HG03378 (cell line): Measurements from ENCODE around the gene ASB2.

Experiments used
- ATAC-seq: cut with Tn5 transposase; IDR thresholded peaks from one replicate; pipeline ENCODE4 v1.9.1; 2021; ENCODE audit warnings: mild to moderate bottlenecking, moderate library complexity; ENCODE audit not compliant: unreplicated experiment

ASB2 gene

GRCh38 chr14:93951635-93952540, 24.5 kb downstream of the ASB2 start:
- no peak for ATAC-seq

DNA sequence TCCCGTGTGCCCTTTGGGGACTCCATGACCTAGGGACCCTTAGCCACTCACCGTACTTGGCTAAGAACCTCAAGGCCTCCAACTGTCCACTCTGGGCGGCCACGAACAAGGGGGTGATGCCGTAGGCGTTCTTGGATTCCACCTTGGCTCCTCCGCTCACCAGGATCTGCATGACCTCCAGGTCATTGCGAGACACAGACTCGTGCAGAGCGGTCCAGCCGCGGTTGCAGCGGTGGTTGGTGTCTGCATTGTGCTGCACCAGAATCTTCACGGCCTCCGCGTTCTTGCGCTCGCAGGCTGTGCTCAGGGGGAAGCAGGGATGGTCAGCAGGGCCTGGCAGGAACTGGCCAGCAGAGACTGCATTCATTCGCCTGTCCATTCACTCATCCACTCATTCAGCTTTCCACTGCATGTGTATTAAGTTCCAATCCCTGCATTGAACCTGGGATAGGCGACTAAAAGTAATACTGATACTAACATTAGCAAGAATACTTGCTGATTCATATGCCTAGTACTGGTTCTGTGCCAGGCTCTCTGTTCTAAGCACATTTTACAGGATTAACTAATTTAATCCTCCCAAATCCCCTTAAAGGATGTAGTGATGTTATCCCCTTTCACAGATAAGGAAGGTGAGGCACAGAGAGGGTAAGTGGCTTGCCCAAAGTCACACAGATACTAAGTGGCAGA, 25.3 kb downstream of the ASB2 start:
- no peak for ATAC-seq

DNA sequence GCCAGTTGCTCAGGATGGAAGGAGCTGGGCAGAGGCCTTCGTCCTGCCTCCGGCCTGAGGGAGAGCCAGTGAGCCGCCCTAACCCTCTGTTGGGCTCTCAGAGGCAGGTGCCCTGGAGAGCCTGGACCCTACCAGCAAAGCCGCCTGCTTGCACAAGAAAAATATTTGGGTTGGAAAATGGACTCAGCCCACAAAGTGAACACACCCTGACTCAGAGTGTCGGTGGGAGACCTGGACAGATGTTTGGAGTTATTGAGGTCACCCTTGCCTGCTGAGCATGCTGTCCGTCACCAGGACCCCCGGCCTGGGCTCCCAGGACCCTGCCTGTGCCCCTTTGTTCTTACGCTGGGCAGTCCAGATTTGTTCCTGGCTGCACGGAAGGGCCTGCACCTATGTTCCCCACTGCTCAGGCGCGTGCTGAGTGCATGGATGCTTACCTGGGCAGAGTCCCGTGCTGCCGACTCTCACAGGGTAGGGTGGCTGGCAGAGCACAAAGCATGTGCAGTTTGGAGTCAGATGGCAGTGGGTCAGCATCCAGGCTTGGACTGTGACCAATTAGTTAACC, 26.8 kb downstream of the ASB2 start:
- no peak for ATAC-seq

DNA sequence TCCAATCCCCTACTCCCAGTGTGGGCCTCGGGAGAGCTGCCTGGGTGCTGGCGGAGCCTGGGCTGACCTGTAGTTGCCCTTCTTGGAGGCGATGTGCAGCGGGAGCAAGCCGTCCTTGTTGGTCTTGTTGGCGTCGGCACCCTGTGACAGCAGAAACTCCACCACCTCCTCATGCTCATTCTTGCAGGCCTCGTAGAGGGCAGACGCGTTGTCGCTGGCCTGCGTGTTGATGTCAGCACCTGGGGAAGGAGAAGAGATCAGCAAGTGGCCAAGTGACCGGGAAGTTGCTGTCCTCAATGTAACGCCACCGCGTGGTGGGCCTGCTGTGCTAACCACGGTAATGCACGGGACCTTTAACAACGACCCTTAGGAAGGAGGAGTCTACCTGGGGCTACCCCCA, 29.1 kb downstream of the ASB2 start:
- no peak for ATAC-seq

GRCh38 chr14:93946541-93947090, 29.8 kb downstream of the ASB2 start:
- ATAC-seq, result no peak

- ATAC-seq, result no peak
Observed at GRCh38 chr14:93946104-93946503, 30.3 kb downstream of the ASB2 start.

- ATAC-seq, result no peak
Observed at GRCh38 chr14:93945070-93945399, 31.3 kb downstream of the ASB2 start.

- no peak for ATAC-seq
Observed at GRCh38 chr14:93944348-93945069, 31.9 kb downstream of the ASB2 start.

DNA sequence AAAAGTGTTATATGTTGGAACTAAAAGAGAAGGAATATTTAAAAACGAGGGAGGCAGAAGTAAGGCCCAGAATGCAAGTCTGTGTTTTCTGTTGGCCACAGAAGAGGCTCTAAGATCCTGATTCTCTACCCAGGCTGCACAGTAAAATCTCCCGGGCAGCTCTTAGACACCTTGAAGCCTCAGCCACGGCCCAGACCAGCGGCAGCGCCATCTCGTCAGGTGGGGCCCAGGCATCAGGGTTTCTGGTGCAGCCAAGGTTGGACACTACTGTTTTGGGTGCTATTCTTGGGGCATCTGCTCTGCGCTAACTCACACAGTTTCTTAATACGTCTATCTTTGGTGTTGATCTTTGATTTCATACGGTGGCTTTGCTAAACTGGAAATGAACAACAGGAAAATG, 32.4 kb downstream of the ASB2 start:
- no peak for ATAC-seq

GRCh38 chr14:93943052-93943451, 33.3 kb downstream of the ASB2 start:
- ATAC-seq, result no peak

GRCh38 chr14:93941293-93941910, 35.0 kb downstream of the ASB2 start:
- no peak for ATAC-seq

GRCh38 chr14:93940437-93940836, 35.9 kb downstream of the ASB2 start:
- ATAC-seq, result no peak

- peak; percentile 66 for ATAC-seq
Observed at GRCh38 chr14:93939304-93940229, 36.8 kb downstream of the ASB2 start.

DNA sequence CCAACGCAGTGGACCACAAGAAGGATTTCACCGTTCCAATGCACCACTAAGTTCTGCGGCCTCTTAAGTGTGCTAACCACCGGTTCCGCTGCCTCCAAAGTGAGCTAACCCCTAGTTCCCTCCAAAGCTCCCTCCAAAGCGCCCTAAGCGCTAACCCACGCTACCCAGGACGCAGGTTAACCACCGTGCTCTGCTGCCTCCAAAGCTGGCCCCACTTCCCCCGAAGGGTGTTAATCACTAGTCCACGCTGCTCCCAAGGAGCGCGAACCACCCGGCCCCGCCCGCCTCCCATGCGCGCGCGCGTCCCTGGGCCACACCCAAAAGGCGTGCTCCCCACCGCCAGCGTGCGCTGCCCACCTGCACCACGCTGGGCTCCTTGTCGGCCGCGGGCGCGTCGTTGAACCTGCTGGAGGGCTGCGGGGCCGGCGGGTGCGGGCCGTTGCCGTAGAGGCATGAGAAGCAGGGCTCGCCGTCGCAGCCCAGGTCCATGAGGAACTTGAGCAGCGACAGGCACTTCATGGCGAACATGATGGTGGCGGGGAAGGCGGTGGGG, 37.5 kb downstream of the ASB2 start:
- no peak for ATAC-seq

GRCh38 chr14:93937519-93937918, 38.9 kb downstream of the ASB2 start:
- ATAC-seq, result no peak

GRCh38 chr14:93936926-93937325, 39.4 kb downstream of the ASB2 start:
- no peak for ATAC-seq

DNA sequence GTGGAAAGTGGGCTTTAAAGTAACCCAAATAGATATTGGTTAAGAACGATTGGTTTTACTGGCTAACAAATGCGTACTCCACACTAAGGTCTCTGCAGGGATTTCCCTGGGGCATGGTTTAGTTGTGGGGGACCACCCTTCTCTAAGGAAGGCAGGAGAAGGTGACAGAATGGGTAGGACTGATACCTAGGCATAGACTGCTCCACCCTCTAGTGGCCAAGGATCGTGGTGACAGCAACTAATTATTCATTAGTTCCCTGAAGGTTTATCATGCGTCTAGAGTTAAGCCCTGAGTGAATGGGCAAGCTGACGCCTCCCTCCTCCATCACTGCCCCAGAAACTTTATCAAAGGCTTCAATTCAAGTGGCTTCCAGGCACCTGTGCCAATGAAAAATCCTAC, 40.1 kb downstream of the ASB2 start:
- ATAC-seq, result no peak

DNA sequence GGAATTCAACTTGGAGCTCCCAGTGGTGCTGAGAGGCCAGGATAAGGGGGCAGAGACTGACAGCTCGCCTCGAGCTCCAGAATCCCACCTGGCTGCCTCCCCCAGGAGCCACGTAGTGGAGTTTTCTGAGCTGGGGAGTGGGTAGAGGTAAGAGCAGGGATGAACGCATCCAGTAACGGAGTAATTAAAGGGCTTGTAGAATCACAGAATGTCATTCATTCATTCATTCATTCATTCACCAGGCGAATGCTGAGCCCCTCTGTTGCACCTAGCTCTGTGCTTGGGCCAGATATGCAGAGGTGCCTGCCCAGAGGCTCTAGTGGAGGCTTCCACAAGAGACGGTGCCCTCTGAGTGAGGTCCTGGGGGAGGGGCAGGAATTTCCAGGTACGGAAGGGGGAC, 41.2 kb downstream of the ASB2 start:
- no peak for ATAC-seq

DNA sequence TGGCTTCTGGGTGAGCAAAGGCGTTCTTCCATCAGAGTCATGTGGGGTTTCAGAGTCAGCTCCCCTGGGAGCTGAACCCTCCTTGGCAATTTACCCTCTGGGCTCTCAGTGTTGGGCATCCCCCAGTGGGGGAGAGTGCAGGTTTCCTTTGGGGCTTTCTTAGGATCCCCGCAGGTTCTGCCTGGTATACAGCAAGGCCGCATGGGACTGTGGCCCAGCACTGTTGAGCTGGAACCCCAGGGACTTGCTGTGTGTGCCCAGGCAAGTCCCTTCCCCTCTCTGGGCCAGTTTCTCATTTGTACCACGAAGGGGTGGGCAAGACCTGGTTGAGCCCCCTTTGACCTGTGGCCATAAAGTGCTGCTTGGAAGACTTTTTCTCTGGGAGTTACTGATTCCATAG, 43.7 kb downstream of the ASB2 start:
- no peak for ATAC-seq

- no peak for ATAC-seq
Observed at GRCh38 chr14:93930989-93931307, 45.4 kb downstream of the ASB2 start.
